Stimulated activated CD8-positive, alpha-beta memory T cell treated with anti-CD3 and anti-CD28 coated beads, Interleukin-12 subunit alpha, Interleukin-12 subunit beta, amount 100 ng/mL, for 24 hours (primary cell): ENCODE data around the gene CACNA2D2.

Experiments used
- DNase-seq: peaks from one replicate; pipeline ENCODE4 v3.0.0-alpha.2; 2020; ENCODE audit errors: extremely low read depth

CACNA2D2 gene

DNA sequence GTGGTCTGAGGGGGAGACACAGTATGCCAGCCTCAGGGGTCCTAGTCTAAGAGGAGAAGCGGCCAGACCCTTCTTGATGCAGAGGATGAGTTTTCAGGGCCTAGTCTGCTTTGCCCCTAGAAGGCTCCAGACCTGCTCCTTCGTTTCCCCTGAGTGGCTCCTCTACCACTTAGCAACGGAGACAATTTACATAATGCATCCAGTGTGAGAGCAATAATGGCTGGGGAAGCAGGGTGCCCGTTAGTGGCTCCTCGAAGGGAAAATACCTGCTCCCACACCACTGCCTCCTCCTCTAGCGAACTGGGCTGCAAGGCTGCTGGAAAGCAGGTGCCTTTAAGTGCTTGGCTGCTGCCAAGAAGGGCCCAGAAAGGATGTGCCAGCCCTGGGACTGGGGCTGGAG, 38.9 kb downstream of the CACNA2D2 start:
- no peak for DNase-seq

DNA sequence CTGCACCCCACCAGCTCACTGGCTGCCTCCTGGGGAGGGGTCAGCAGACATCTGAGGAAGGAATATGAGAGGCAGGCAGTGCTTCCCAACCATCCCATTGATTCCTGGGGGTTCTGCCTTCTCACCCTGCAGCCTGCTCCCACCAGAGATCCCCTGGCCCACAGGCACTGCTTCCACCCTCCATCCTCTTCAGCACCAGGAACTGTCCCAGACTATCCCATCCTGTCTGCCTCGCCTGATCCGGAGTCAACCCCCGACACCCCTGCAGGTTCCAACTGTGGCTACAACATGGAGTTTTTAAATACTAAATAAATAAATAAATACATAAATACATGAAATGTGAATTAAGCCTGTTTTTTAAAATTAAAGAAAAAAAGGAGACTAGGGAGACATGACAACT, 43.6 kb downstream of the CACNA2D2 start:
- no peak for DNase-seq

DNA sequence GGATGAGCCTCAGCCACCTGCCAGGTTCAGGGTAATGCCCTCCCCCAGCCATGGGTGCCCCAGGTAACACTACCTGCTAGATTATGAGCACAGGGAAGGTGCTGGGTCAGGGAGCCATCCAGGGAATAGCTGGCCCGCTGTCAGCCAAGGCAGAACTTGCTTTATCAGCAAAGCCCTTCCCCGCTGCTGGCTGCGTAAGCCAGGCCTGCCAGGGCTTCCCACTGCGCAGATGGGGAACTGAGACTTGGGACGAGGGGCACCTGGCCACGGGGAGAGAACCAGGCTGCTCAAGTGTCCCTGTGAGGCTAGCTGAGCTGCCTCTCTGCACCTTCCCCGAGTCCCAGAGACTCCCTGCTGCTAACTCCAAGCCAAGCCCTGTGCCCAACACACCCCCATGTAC, 45.4 kb downstream of the CACNA2D2 start:
- DNase-seq, result no peak

DNA sequence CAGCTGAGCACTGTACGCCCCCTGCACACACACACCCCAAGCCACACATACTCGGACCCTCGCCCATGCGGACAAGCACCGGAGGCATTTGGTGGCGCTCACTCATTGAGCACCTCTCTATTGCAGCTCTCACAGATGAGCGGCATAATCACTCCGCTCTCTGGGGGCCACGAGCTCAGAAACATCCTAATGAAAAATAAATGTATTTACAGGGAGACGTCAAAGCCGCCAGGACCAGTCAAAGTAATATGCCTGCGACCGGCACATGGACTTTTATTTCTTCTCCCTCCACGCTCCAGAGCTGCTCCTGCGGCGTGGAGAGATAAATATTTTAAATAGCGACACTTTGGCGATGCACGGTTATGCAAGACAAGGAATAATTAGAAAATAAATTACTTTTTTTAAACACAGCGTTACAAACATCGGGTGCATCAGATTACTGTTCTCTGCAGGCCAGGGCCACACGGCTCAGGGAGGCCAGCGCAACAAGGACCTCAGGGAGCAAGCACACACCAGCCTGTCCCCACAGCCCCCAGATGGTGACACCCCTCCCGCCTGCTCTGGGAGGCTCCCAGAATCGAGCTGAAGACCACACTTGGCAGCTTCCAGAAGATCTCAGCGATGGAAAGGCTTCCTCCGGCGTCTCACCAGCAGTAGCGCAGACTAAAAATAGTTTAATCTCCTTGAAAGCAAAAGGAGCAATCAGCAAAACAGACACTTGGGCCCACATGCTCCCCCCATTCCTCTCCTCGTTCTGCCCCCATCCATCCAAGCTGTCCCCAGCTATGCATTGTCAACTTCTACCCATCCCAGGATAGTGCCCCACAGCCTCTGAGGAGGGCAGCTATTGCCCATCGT, 48.0 kb downstream of the CACNA2D2 start:
- DNase-seq, result no peak

DNA sequence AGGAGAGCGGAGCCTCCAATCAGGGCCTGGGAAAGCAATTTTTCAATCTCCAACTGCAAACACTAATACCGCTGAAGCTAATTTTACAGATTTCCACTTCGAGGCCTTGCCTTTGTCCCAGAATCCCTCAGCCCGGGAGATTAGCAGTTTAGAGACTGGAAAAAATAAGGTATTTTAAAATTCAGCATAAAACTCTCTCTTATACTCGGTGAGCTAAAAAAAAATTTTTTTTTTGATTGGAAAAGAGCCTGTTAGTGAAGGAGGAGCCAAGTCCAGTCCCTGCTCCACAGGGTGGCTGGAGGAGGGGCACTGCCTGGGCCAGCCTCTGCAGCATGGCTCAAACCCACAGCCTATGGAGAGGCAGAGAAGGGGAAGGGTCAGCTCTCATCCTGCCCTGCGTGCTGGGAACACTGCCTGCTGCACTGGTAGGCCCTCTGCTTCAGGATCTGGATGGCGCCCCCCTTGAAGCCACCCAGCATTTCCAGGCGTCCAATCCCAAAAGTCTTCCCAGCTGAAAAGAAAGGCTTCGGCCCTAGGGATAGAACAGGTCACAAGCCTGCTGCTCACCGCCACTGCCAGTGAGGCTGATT, 48.9 kb downstream of the CACNA2D2 start:
- no peak for DNase-seq

DNA sequence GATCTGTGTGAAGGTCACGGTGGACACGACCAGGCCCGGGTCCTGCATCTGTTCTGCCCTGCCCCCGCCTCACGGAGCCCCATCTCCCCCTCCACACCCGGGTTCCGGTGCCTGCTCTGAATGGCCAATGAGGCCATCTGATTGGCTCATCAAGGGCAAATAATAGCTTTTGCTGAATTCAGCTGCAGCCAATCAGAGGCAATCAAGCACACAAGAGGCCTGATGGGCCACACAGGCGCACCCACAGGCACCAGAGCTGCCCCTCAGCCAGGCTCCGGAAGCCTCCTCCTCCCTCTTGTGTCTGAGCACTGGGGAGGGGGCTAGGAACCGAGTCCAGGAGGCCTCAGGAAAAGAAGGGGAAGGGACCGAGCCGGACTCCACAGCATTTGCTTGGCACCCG, 49.5 kb downstream of the CACNA2D2 start:
- DNase-seq, result no peak

DNA sequence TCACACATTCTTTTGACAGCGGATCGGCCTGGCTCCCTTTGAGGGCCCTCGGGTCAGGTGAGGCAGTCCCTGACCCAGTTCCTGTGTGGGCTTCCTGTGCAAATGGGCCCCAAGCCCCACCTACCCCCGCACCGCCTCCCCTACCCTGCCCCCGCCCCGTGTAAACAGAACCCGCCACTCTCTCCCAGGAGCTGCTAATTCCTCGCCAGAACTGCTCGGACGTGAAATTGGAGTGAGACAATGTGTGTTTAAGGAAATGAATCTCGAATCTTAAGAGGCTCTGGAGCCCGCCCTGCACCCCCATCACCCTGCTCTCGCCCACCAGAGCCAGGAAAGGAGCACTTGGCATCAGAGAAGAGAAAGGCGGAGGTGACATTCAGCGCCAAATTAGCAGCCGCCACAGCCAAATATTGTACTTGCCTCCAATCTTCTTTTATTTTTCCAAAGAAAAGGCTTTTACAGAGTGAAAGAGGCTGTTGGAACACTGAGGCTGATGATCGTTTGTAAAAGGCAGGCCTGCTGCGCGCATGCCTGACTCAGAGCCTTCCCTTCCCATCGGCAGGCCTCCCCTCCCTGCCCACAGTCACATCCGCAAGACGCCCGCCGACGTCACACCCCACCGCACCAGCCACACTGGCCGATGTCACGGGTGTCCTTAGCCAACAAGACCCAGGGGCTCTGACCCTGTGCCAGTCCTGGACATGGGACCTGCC, 53.1 kb downstream of the CACNA2D2 start:
- DNase-seq, result peak; percentile 52

DNA sequence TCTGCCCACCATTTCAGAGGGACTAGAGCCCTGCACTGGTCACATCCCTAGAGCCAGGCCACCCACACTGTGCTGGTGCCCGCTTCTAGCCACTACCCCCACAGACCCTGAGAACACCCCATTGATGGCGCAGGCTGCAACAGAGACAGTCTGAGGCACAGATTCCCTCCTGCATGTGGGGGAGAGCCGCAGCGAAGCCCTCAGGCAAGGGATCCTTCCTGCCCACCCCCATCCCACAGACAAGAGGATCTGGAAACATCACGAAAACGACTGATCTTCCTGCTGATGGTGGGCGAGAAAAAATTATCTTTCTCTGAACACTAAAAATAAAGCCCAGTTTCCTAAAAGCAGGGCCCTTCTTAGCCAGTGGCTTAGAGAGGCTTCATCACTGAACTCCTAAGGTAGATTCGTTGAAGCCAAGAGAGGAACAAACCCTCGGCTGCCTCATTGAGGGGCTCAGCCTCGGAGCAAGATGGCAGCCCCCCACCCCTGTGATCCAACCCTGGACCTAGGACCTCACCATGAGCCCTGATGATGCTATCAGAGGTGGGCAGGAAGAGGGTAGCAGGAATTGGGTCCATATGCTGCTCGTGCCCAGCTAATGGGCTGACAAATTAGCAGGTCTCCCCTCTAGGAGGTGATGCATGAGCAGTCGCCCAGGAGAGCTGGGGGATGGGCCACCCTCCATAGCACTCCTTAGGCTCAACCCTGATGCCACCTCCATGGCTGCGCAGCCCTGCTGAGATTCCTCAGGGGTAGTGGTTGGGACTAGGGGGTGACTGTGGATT, 54.5 kb downstream of the CACNA2D2 start:
- no peak for DNase-seq

DNA sequence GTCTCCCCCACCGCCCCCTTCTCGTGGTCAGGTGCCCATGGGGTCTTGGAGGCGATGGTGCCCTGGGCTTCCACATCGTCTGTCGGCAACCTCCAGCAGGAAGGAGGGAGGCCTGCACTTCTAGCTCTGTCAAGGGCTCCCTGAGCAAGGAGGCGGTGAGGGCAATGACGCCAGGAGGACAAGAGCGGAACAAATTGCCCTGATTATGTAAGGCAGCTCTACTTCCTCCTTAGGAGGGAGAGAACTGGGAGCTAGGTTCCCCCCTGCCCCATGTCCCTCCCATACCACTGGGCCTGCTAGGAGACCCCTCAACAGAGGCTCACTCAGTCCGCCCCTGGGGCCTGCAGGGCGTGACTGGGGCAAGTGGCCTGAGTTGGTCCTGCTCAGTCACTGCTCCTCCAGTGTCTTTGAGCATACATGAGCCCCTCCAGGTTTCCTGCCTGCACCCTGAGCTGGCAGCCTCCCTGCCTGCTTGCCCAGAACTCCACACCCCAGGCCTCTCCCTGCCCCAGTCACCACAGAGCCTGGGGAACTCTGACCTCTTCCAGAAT, 56.1 kb downstream of the CACNA2D2 start:
- DNase-seq, result no peak

DNA sequence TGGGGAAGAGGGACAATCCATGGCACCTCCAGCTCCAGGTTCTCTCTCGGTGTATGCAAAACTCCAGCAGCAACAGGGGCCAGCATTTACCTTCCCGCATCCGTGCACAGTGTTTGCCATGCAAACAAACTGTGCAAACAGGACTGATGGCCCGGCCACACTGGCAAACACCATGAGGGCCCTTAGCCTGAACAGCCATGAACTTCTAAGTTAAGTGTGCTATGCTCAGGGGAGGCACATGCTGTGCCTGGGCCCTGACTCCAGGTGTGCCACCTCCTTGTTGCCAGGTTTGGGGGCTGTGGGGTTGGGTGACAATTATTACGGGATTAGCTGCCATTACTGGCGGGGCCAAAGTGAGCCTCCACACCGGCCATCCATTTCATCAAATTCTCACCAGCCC, 57.5 kb downstream of the CACNA2D2 start:
- no peak for DNase-seq

DNA sequence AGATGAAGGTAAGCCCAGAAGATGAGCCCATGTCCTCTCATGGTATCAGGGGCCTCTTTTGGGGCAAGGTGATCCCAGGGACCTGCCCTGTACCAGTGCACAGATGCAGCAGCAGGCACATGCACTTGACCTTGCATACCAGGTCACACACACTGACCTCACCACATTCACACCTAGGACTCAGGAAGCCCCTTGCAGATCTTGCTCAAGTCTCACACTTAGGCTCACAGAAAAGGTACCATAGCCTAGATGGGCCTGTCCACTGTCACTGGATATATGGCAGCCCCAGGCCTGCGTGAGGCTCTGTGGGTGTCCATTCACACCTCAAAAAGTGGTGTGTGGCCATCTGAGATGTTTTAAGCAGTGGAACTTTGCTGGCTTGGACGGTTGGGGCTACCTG, 58.7 kb downstream of the CACNA2D2 start:
- no peak for DNase-seq

DNA sequence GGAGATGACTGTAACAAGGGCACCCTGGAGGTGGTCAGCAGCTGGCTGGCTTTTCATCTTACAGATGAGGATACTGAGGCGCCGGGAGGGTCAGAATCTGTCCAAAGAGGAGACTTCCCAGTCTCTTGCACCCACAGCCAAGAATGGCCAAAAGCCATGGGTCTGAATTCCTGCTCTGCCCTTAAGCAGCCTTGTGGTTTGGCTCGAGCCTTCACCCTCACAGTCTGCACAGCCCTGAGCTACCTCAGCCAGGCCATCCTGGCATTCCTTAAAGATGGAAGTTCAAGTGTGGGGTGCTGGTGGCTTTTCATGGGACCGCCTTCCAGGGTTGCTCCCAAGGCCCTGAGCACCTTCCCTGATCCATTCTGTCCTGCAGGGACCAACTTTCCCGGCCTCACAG, 59.2 kb downstream of the CACNA2D2 start:
- no peak for DNase-seq

DNA sequence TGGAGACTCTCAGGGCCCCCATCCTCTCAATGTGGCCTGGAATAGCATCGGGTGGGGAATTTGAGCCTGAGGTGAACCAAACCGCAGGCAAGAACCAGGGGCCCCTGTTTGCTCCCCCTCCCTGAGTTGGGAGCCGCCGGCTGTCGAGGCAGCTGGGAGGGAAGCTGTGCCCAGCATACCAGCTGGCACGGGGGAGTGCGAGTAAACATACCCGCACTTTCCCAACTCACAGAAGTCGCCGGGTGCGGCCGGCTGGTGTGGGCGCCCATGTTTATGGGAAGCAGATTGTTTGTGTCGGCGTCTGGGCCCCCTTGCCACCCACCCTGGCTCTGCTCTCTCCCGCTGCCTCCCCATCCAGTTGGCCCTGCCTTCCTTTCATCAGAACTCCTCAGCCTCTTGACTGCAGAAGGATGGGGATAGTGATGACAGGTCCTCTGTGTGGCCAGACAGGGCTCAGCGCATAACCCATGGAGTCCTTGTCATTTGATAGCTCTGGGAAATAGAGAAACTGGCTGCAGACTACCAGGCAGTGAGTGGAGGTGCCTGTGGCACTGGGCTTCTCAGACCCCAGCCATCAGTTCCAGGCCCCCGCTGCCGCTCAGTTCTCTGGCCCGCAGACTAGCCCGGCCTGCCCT, 60.4 kb downstream of the CACNA2D2 start:
- no peak for DNase-seq

DNA sequence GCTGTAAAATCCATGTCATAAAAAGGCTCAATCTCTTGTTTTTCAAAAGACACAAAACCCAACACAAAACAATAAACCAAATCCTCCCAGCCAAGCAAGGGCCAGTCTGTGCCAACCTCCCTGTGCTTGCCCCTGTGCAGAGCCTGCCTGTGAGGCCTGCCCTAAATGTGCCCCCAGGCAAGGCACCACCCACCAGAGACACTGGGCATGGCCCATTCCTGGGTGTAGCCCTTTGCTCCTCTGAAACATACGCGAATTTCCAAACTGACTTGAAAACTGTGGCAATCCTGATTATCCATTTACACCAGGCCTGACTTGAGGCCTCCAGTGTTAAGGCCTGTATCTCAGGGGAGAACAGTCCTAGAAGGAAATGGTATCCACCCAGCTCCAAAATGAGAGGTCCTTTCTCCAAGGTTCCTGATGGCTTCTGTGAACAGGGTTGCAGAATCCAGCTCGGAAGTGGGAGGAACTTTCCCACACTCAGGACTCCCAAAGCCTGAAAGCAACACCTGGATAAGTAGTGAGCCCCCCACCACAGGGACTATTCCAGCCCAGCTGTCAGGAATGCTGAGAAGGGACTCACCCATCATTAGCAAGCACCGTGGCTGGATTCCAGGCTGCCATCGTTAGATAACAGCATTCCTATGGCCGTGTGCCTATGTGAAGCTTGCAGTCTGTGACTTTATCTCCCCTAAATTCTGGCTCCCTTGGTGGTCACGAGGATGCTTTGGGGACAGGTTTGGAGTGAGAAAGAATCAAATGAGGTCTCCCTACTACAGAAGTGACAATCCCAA, 61.8 kb downstream of the CACNA2D2 start:
- no peak for DNase-seq

DNA sequence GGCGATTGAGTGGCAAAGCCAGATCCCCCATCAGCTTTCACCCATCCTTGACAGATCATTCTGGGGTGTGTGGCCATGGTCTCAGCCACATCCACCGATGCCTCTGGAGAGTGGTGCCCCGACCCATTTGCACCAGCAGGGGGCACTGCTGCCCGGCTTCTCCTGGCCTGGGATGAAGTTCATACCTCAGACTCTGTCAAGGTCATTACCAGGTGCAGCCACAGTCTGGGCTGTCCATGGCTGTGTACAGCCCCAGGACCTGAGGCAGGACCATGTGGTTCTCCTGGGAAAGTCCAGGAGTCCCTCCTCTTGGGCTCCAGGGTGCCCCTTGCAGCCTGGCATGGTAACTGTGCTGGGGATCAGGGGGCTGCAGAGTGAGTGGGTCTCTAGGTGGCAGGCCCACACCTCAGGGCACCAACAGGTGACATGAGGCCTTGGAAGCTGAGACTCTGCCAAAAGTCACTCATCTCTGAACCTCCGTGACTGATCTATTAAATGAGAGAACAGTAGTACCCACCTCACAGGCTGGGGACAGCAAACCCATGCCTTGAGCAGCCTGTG, 67.2 kb downstream of the CACNA2D2 start:
- DNase-seq, result peak; percentile 49

DNA sequence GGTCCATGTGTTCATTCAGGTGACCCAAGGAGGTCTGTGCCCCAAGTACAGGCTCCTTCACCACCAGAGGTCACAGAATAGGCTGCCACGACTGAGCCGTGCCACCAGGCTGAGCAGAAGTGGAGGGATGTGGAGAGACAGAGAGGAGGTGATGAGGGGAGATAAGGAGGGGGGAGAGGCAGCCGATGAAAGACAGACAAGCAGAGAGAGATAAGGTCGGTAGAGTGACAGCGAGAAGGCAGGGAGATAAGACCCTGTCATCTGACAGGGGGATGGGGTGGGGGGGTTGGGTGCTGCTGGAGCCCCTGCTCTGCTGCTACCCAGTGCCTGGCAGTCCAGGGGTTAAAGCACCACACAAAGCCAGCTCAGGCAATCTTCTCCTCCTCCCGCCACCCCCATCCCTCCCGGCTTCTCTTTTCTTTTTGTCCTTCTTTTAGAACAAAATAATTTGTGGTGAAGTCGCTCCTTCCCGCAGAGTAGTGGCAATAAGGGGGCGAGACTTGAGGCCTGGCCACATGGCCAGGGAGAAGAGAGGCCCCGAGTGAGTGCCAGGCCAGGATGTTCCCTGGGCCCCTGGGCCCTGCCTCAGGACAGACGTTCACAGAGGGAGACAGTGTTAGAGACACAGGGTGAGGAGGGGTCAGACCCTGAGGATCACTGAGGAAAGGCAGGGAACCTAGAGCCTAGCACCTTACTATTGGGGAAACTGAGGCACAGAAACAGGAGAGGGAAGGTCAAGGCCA, 67.9 kb downstream of the CACNA2D2 start:
- no peak for DNase-seq

DNA sequence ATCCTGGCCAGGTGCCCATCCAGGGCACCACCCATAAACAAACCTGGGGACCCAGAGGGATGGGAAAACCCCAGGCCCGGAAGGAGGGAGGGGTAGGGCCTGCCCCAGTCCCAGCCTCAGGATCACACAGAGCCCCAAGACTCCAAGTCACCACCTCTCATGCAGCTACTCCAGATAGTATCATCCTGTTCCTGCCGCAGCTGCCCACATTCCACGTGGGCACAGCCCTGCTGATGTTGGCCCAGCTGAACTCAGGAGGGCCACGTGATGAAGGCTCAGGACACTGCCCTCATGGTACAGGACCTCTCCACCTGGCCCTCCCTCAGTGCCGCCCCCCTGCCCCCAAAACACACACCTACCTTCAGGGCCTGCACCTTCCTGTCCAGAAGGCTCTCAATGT, 69.5 kb downstream of the CACNA2D2 start:
- DNase-seq, result no peak

DNA sequence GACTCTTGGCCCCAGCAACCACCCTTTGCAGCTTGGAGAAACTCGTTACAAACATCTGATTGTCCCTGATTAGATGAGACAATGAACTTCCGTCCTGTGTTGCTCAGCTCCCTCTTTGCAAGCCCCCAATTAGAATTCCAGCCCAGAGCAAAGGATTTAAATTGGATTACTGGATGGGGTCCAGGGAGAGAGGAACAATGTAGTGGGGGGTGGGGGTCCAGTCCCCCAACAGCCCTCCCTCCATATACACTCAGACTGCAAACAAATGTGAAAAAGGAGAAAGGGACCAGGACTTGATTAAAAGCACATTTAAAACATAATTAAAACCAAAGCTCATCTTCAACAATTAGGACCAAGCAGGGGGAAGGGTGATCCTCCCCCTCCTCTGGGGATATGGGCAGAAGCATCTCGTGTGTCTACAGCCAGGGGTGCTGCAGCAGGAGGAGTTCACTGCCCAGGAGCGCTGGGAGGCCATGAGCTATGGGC, 72.4 kb downstream of the CACNA2D2 start:
- no peak for DNase-seq

DNA sequence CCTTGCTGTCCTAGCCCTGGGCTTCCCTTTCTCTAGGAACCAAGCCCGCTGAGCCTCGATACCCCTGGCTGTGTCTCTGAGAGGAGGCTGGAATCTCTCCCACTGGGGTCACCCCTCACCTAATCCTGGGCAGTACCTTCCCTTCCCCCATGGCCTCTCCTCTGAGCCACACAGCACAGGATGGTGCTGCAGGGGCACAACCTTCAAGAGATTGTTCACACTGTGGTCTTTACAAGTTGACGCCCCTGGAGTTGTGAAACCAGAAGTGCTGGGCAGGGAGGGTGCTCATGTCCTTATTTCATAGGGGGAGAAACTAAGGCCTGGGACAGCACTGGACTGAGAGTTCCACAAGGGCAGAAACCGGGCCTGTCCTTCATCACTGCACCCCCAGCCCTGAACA, 73.2 kb downstream of the CACNA2D2 start:
- DNase-seq, result no peak
